GM12801 (cell line): ENCODE measurements around the gene MCTP1.

ENCODE experiments used
- CTCF ChIP-seq: IDR thresholded peaks from one replicate; pipeline ENCODE4 v1.5.1; 2011; ENCODE audit warnings: control low read depth; ENCODE audit not compliant: insufficient read length; ENCODE audit errors: extremely low read depth

The MCTP1 gene

GRCh38 chr5:95018511-95018910 is 266.4 kb downstream of the MCTP1 start:
- TF ChIP-seq CTCF, result no peak

GRCh38 chr5:95009812-95010211 is 275.1 kb downstream of the MCTP1 start:
- TF ChIP-seq CTCF, result no peak

- no peak for TF ChIP-seq CTCF
Measured at GRCh38 chr5:95007921-95008597, 276.8 kb downstream of the MCTP1 start.

GRCh38 chr5:95005811-95006210 is 279.1 kb downstream of the MCTP1 start:
- TF ChIP-seq CTCF, result no peak

- no peak for TF ChIP-seq CTCF
Measured at GRCh38 chr5:94998670-94999069, 286.2 kb downstream of the MCTP1 start.

- no peak for TF ChIP-seq CTCF
Measured at GRCh38 chr5:94993491-94993890, 291.4 kb downstream of the MCTP1 start.

- no peak for TF ChIP-seq CTCF
Measured at GRCh38 chr5:94992325-94992724, 292.6 kb downstream of the MCTP1 start.
